Endothelial cell of umbilical vein (primary cell): Measurements from ENCODE around the gene MBIP. TPM values are rescaled to one million over a fixed set of nuclear protein-coding genes. Genes with fewer than 3 reads are reported as not detected.

ENCODE experiments used
- BruUV-seq: library from RNA; stranded (reverse); fragments of 400-500 nt; replicated peaks from 2 replicates; lab custom pipeline; 2021; lab: Mats Ljungman, UMichigan
- CTCF ChIA-PET: fragments of 300-600, 350-600 bp; sonication (Branson Sonifier 250); formaldehyde crosslinking; loops from one replicate; lab custom pipeline; 2021; ENCODE audit warnings: antibody characterized with exemption, inconsistent platforms; lab: Charles Lee
- POLR2A ChIA-PET: fragments of 300-600, 350-600 bp; sonication (Branson Sonifier 250); formaldehyde crosslinking; loops from one replicate; lab custom pipeline; 2021; ENCODE audit warnings: antibody characterized with exemption, inconsistent platforms; lab: Charles Lee
- DNase-seq: peaks from one replicate; pipeline ENCODE4 v3.0.0-alpha.2; 2011; ENCODE audit warnings: low read depth, low spot score
- FAIRE-seq: peaks from 2 replicates; lab custom pipeline; 2011; peaks lifted over from hg19 to GRCh38; lab: Jason Lieb, UNC
- H2AFZ ChIP-seq: 2 replicates; pipeline ENCODE4 v1.6.0; 2012; ENCODE audit warnings: low read depth, low read length, control low read depth, inconsistent platforms
- H3K27ac ChIP-seq: 2 replicates; pipeline ENCODE4 v1.5.1; 2011; ENCODE audit warnings: low read depth, mild to moderate bottlenecking, control low read depth, low read length, moderate library complexity; ENCODE audit not compliant: insufficient read depth
- H3K27me3 ChIP-seq, 2 experiments: 2 replicates each; pipeline versions ENCODE4 v1.6.0 to v1.6.1; 2011; ENCODE audit warnings: low read length in 2 of 2, mixed read lengths in 1 of 2; ENCODE audit not compliant: control insufficient read depth in 2 of 2, insufficient read depth in 2 of 2
- H3K36me3 ChIP-seq, 2 experiments: 2 replicates in 1 of 2; 3 replicates in 1 of 2; pipeline ENCODE4 v1.5.1; 2011; ENCODE audit warnings: low read length in 2 of 2, mild to moderate bottlenecking in 1 of 2, moderate library complexity in 1 of 2; ENCODE audit not compliant: control insufficient read depth in 2 of 2, insufficient read depth in 2 of 2; ENCODE audit errors: extremely low read depth in 1 of 2
- H3K4me1 ChIP-seq: 3 replicates; pipeline ENCODE4 v1.5.1; 2011; ENCODE audit warnings: mild to moderate bottlenecking, low read length; ENCODE audit not compliant: control insufficient read depth, insufficient read depth; ENCODE audit errors: extremely low read depth
- H3K4me2 ChIP-seq: 2 replicates; pipeline ENCODE4 v1.6.1; 2011; ENCODE audit warnings: low read length, control low read depth, mixed read lengths; ENCODE audit not compliant: insufficient read depth
- H3K4me3 ChIP-seq, 3 experiments: fragments of 200-600 bp in 1 of 3; sonication (generic), shearing (Covaris generic) in 1 of 3; replicated peaks in 1 of 3; 2 replicates each; pipeline ENCODE4 v1.5.1; 2011 to 2016; ENCODE audit warnings: control low read depth in 3 of 3, low read length in 3 of 3, mild to moderate bottlenecking in 2 of 3, inconsistent platforms in 1 of 3, low read depth in 1 of 3, moderate library complexity in 1 of 3; ENCODE audit not compliant: insufficient read depth in 1 of 3
- H3K79me2 ChIP-seq: 2 replicates; pipeline ENCODE4 v1.6.0; 2012; ENCODE audit warnings: low read length, inconsistent platforms; ENCODE audit not compliant: control insufficient read depth, insufficient read depth
- H3K9ac ChIP-seq: replicated peaks from 2 replicates; pipeline ENCODE3; 2011; ENCODE audit warnings: low read length, control low read depth; ENCODE audit not compliant: insufficient read depth; ENCODE audit errors: extremely low read depth
- H3K9me1 ChIP-seq: replicated peaks from 3 replicates; pipeline ENCODE4 v1.6.0; 2011; ENCODE audit warnings: mild to moderate bottlenecking, low read length; ENCODE audit not compliant: control insufficient read depth, insufficient read depth; ENCODE audit errors: extremely low read depth
- H3K9me3 ChIP-seq: replicated peaks from 2 replicates; pipeline ENCODE4 v1.5.1; 2012; ENCODE audit warnings: low read length, inconsistent platforms; ENCODE audit not compliant: control insufficient read depth, insufficient read depth
- H4K20me1 ChIP-seq: replicated peaks from 2 replicates; pipeline ENCODE3; 2011; ENCODE audit warnings: mild to moderate bottlenecking, low read length; ENCODE audit not compliant: control insufficient read depth, insufficient read depth; ENCODE audit errors: extremely low read depth
- CTCF ChIP-seq, 2 donors: IDR thresholded peaks; 1 replicate in 1 of 2; 2 replicates in 1 of 2; pipeline ENCODE4 v1.5.1; 2011; ENCODE audit warnings: low read length in 2 of 2, mild to moderate bottlenecking in 2 of 2, moderate library complexity in 2 of 2, control low read depth in 1 of 2, inconsistent platforms in 1 of 2, low read depth in 1 of 2; ENCODE audit not compliant: insufficient read depth in 1 of 2; ENCODE audit errors: extremely low read depth in 1 of 2
- FOS ChIP-seq: IDR thresholded peaks from 2 replicates; pipeline ENCODE4 v1.6.1; 2011; ENCODE audit warnings: mild to moderate bottlenecking, low read length, moderate library complexity, borderline replicate concordance; ENCODE audit not compliant: insufficient read depth
- GATA2 ChIP-seq: IDR thresholded peaks from 2 replicates; pipeline ENCODE4 v1.7.0; 2011; ENCODE audit warnings: low read depth, mild to moderate bottlenecking, moderate library complexity, mixed read lengths, low read length; ENCODE audit not compliant: insufficient read length, insufficient read depth
- JUN ChIP-seq: IDR thresholded peaks from 2 replicates; pipeline ENCODE4 v1.6.1; 2011; ENCODE audit warnings: borderline replicate concordance, low read depth; ENCODE audit not compliant: insufficient read length, insufficient read depth
- MAX ChIP-seq: IDR thresholded peaks from 2 replicates; pipeline ENCODE4 v1.6.1; 2011; ENCODE audit not compliant: insufficient read depth, insufficient read length
- POLR2A ChIP-seq: IDR thresholded peaks from 2 replicates; pipeline ENCODE4 v1.6.1; 2012; ENCODE audit warnings: low read depth, mild to moderate bottlenecking, control low read depth, low read length
- POLR2AphosphoS5 ChIP-seq: IDR thresholded peaks from 2 replicates; pipeline ENCODE4 v1.6.1; 2012; ENCODE audit warnings: low read depth, mild to moderate bottlenecking, control low read depth, low read length, moderate library complexity; ENCODE audit not compliant: insufficient read depth
- dilution Hi-C: fragments of 300-500 bp; cut with MboI; formaldehyde crosslinking; loops from one replicate; pipeline ENCODE4 v1.15.0; 2019; ENCODE audit warnings: low sequenced_read_pairs; ENCODE audit not compliant: extremely low pct_ligation_motif_present
- intact Hi-C: fragments of 100-400 bp; cut with micrococcal nuclease; formaldehyde crosslinking; loops from one replicate; pipeline ENCODE4 v1.10.0; 2022
- polyA plus RNA-seq, 4 experiments: library from polyadenylated mRNA; depleted of rRNA in 3 of 4; stranded (reverse) in 3 of 4; unstranded in 1 of 4; fragments of >200 nt; gene quantifications; 2 replicates each; pipeline versions ENCODE4 v1.2.1 to v1.2.3, GENCODE V29; 2011 to 2012; ENCODE audit warnings: missing spikeins in 1 of 4
- total RNA-seq: library from RNA; stranded (reverse); gene quantifications from 2 replicates; pipeline ENCODE4 v1.2.3, GENCODE V29; 2021

Gene MBIP
- total and polyA plus RNA-seq, 2 donors (not counting 3 experiments of a cell fraction or from before 2014, with no cell fraction given) = 8.8 to 14.5 TPM

DNA sequence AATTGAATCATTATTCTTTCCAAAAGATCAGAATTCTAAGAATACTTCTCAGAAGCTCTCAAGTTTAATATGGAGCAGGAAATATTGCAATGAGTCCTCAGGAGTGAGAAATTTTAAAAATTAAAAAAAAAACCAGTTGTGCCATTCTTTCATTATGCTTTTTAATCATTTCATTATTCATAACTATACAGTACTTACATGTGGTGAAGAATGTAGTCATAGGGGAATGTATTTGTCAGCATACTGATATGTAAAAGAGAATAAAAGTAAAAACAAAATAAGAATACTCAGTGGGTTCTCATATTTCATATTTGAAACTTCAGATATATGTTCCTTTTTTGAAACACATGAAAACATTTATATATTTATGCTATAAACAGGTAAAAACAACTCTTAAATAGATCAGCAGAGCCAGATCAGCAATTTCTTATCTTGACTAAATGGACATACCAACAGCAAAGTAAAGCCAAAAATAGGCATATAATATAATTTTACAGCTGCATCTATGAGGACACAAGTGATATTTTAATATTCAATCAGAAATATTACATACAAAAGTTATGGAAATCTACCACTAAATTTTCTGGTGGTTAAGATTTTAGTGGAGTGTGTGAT lies 19.9 kb upstream of the MBIP start:
- H4K20me1 ChIP-seq = no peaks in the 10 kb centered on the region
- no peak overlapping the region for H3K4me2 ChIP-seq
- no peak for TF ChIP-seq POLR2A
- H2AFZ ChIP-seq = no peak overlapping the region
- H3K9me1 ChIP-seq = no peaks in the 10 kb centered on the region
- no peaks in the 10 kb centered on the region for H3K36me3 ChIP-seq
- CTCF ChIA-PET = no interaction called here
- H3K27me3 ChIP-seq = peaks cover 2 to 15% of the 10 kb centered on the region in 2 experiments
- H3K79me2 ChIP-seq = no peaks in the 10 kb centered on the region
- no peak for DNase-seq
- intact Hi-C loops (no loop called here), dilution Hi-C loops (no loop called here)
- POLR2A ChIA-PET = no interaction called here
- FAIRE-seq = no peak
- no peak overlapping the region for H3K4me3 ChIP-seq
- no peaks in the 10 kb centered on the region for H3K4me1 ChIP-seq
- no peaks in the 10 kb centered on the region for H3K9me3 ChIP-seq
- no TSS peak for BruUV-seq
- no peak overlapping the region for H3K27ac ChIP-seq
- H3K9ac ChIP-seq = no peak overlapping the region

DNA sequence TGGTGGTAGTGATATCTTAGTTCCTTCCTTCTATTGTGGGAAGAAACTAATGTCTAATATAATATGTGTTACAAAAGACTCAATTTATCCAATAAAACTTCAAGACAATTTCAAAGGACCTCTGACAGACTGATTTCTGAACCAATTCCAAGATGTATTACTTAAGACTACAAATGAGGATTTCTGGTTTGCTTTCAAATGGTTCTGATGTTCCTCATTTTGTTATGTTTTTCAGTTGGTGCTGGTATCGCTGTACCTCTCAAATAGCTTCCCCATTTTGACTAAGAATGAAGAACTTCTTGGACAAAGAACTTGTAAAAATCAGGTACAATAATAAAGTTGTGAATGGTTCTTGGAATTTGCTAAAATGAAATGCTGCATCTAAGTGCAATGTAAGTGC lies 19.4 kb upstream of the MBIP start:
- FAIRE-seq (no peak), DNase-seq (no peak)
- Histone ChIP-seq H3K36me3 (no peaks in the 10 kb centered on the region), H3K27me3 (peaks cover under 1 to 15% of the 10 kb centered on the region in 2 experiments), H4K20me1 (no peaks in the 10 kb centered on the region), H3K79me2 (no peaks in the 10 kb centered on the region), H3K4me2 (no peak overlapping the region), H3K9ac (no peak overlapping the region), H3K4me1 (no peaks in the 10 kb centered on the region), H3K4me3 (no peak overlapping the region), H3K9me1 (no peaks in the 10 kb centered on the region), H3K9me3 (no peaks in the 10 kb centered on the region), H2AFZ (no peak overlapping the region), H3K27ac (no peak overlapping the region)
- POLR2A ChIA-PET = no interaction called here
- dilution Hi-C loops (no loop called here), intact Hi-C loops (no loop called here)
- CTCF ChIA-PET = no interaction called here
- BruUV-seq = no TSS peak
- no peak for TF ChIP-seq POLR2AphosphoS5
- no peak for TF ChIP-seq JUN
- no peak for TF ChIP-seq GATA2
- no peak for TF ChIP-seq MAX
- TF ChIP-seq CTCF (IDR thresholded peaks at IDR 0.05; ENCODE audit: extremely low read depth in 1 of 2, insufficient read depth in 1 of 2, low read depth in 1 of 2, low read length in 2 of 2) = no peak
- no peak for TF ChIP-seq FOS
